GM19240 (cell line): Measurements from ENCODE around the gene XRCC3.

Experiments used
- DNase-seq: peaks from one replicate; pipeline ENCODE4 v3.0.0; 2011; ENCODE audit warnings: low spot score; ENCODE audit not compliant: insufficient read length

The XRCC3 gene

GRCh38 chr14:103738701-103739451, 23.6 kb upstream of the XRCC3 start:
- DNase-seq, result no peak

DNA sequence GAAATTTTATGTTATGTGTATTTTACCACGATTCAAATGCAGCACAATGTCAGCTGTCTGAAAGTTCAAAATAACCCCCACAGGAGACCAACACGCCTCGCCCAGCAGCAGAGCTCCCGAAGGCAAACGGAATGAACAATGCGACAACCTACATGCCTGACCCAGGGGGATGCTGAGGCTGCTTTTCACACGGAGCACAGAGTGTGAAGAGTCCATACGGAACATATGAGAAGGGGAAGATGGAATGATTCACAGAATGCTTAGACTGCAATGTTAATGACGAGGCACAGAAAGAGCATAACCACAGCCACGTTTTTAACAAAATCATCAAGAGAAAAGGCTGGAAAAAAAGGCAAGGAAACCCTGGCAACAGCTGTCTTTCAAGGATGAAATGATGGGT, 22.9 kb upstream of the XRCC3 start:
- no peak for DNase-seq

- DNase-seq, result no peak
Observed at GRCh38 chr14:103737432-103738045, 22.3 kb upstream of the XRCC3 start.

- no peak for DNase-seq
Observed at GRCh38 chr14:103736546-103737431, 21.5 kb upstream of the XRCC3 start.

DNA sequence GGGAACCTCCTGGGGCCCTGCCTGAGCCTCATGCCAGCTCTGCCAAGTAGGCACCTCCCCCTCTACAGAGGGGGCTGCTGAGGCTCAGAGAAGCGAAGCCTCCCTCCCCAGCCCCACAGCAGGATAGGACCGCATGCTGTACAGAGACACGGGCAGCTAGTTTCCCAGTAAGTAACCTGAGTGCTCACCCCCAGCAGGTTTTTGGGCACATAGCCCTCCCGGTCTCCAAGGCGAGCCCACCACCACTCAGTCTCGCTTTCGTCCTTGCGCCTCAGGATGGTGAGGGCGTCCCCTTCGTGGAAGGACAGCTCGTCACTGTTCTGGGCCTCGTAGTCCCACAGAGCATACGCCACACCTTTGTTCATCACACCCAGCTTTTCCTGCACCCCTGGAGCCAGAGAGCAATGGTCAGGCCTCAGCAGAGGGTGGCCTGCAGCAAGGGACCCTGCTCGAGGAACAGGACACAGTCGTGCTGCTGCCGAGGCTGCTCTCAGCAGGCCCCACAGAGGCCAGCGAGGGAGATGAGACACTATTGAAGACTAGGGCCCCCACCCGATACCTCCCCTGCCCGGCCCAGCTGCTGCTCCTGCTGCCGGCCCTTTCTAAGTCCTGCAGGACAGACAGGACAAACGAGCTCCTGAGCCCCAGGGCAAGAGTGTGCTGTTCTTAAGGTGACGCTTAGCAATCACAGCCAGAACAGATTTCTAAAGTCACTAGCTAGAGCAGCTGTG, 20.7 kb upstream of the XRCC3 start:
- DNase-seq, result no peak

DNA sequence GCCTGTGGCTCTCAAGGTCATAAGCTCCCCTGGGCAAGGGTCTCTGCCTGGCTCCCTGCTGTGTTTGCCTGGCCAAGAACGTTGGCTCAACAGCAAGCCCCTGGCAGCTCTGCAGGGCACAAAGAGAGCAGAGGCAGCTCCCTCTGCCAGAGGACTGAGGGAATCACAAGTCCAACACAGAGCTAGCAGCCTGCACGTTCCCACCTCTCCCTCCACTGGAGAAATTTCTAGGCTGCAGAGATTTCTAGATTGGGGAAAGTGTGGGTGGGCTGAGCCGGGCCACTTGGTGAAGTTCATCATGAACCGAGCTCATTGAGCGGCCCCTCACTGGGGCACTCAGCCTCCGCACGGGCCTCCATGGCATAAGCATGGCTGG, 20.2 kb upstream of the XRCC3 start:
- DNase-seq, result no peak

DNA sequence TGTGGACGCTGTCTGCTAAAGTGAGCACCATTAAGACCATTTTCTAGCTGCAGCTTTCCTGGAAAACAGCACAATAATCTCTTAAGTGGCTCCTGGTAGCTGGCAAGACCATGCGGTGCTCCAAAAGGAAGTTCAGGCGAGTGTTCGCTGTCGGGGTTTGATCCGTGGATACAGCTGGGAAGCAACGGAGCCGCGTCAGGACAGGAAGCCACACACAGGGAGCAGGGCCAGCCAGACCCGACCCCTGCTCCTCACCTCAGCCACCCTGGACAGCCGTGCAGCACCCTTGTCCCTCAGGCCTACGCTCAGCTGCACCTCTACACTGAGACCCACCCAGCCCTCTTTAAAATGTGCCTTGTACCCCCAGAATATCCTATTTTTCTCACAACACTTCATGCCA, 19.8 kb upstream of the XRCC3 start:
- DNase-seq, result no peak

GRCh38 chr14:103734081-103734888, 19.0 kb upstream of the XRCC3 start:
- DNase-seq, result no peak

DNA sequence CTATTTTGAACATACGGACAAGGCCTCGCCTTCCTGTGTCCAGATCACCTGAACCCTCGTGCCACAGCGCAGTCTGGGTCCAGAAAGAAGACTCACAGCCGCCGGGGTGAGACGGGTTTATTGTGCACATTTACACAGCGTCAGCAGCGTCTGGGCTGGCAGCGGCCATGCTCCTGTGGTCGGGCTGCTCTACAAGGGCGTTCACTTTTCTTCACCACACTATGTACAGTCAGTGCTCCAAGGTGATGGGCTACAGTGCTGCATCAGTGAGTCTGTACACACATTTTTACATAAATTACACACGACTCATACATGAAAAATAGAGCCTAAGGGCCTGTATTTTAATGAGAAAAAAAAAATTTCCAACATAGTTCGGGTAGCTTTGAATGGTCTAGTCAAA, 18.4 kb upstream of the XRCC3 start:
- DNase-seq, result no peak

- DNase-seq, result no peak
Observed at GRCh38 chr14:103732868-103733620, 17.8 kb upstream of the XRCC3 start.

- no peak for DNase-seq
Observed at GRCh38 chr14:103731916-103732867, 16.9 kb upstream of the XRCC3 start.

GRCh38 chr14:103731481-103731880, 16.2 kb upstream of the XRCC3 start:
- no peak for DNase-seq

GRCh38 chr14:103730490-103731035, 15.3 kb upstream of the XRCC3 start:
- no peak for DNase-seq

- no peak for DNase-seq
Observed at GRCh38 chr14:103729496-103730448, 14.5 kb upstream of the XRCC3 start.

DNA sequence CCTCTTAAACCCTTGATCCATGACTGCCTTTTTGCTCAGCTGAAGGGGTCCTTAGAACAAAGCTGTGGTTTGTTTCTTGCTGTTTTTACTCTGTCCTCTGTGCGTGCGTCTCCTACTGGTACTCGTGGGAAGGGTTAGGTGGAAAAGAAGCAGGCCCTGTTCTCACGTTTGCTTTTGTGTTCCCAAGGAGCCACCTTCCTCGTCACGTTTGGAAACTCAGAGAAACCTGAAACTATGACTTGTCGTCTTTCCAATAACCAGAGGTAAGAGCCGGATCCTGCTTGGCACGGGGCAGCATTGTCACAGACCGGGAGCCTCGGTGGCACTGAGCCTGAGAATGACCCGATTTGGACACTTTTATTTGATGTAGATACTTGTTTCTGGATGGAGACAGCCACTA, 13.5 kb upstream of the XRCC3 start:
- DNase-seq, result no peak

GRCh38 chr14:103728141-103728540, 12.9 kb upstream of the XRCC3 start:
- no peak for DNase-seq

DNA sequence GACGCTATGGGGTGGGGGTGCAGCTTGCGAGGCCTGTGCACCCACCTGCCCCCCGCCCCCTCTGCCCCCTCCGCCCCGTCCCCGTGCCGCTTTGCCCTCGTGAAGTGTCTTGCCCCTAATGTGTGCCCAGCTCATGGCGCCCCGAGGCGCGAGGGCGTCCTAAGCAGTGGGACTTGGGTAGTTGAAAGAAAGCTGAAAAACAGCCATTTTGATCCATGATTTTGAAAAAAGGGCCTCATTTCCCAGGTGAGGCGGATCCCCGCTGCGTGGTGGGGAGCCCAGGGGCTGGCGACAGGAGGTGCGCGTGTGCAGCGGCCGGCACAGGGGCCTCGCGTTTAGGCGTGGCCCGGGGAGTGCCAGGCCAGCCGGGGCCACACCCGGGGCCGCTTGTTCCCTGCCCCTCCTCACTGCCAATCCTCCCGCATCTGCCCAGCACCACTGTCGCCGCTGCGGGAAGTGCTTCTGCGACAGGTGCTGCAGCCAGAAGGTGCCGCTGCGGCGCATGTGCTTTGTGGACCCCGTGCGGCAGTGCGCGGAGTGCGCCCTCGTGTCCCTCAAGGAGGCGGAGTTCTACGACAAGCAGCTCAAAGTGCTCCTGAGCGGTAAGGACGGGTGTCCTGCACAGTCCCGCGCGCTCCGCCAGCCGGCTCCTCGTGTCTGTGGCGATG, 12.2 kb upstream of the XRCC3 start:
- no peak for DNase-seq
